Measurements from ENCODE around the gene SMIM44. TPM values are rescaled to one million over a fixed set of nuclear protein-coding genes. Genes with fewer than 3 reads are reported as not detected.

Gene SMIM44
- total and polyA plus RNA-seq, 9 of the 15 experiments (the other 6 are each of a cell fraction or from before 2014, with no cell fraction given) = not detected

GRCh38 chr19:3506384-3507340, 23.4 kb upstream of the SMIM44 start (continued):
- TF ChIP-seq MEF2D (tag; conservative IDR thresholded peaks at IDR 0.05; ENCODE audit: low read depth) = no peak
- TF ChIP-seq BCLAF1 (IDR thresholded peaks at IDR 0.05; ENCODE audit: borderline replicate concordance in 1 of 2, control insufficient read depth in 1 of 2, low read depth in 2 of 2, low read length in 1 of 2) = no peak

GRCh38 chr19:3505598-3506383, 22.6 kb upstream of the SMIM44 start, which contains the start of gene FZR1:
Gene FZR1 (plus strand): TSS chr19:3506311. CDS start chr19:3522990, 16,679 bp downstream.
- Histone ChIP-seq H3K9ac (ENCODE audit: insufficient read depth in 1 of 2, low read depth in 2 of 2, low read length in 2 of 2) (peak within 1 kb of the TSS; percentile 91 to 94), H3K27ac (ENCODE audit: extremely low read depth, low read depth, low read length) (peak within 1 kb of the TSS; percentile 92), H3K36me3 (ENCODE audit: control insufficient read depth, insufficient read depth, low read length) (peaks cover 26% of the 10 kb centered on the region; the same call in 2 of the 3 replicates), H3K9me3 (replicated peaks; ENCODE audit: control insufficient read depth, insufficient read depth, low read depth, low read length) (no peaks in the 10 kb centered on the region), H3K27me3 (ENCODE audit: control insufficient read depth in 2 of 2, insufficient read depth in 2 of 2, low read length in 2 of 2) (no peaks in the 10 kb centered on the region), H3K4me1 (replicated peaks in 1 of 2; ENCODE audit: control insufficient read depth in 2 of 2, insufficient read depth in 2 of 2, low read length in 2 of 2) (peaks cover 27 to 68% of the 10 kb centered on the region in 2 experiments; a peak in 4 of 5 replicates), H3K79me2 (ENCODE audit: control insufficient read depth, insufficient read depth, low read length) (peaks cover 49% of the 10 kb centered on the region), H4K20me1 (replicated peaks; ENCODE audit: control insufficient read depth, insufficient read depth, low read length) (peaks cover 29% of the 10 kb centered on the region), H3K9me1 (ENCODE audit: control insufficient read depth, insufficient read depth, low read length) (peaks cover 10% of the 10 kb centered on the region), H3K4me2 (ENCODE audit: insufficient read depth, low read length) (peak within 1 kb of the TSS; percentile 97), H2AFZ (ENCODE audit: low read depth, low read length) (peak within 1 kb of the TSS; percentile 88), H3K4me3 (peak within 1 kb of the TSS; percentile 99)
- BruUV-seq (replicated peaks) = TSS peak; percentile 94
- WGBS (ENCODE audit: insufficient coverage, low coverage, missing lambda C conversion rate) = 2% methylated on average over 63 of the region's 79 CpGs
- POLR2A ChIA-PET = interaction anchor here (0.6 to 0.8 kb wide), 2 partner anchors 71 to 1162 kb away, joined by 4 to 5 read pairs; no protein-coding TSS in a partner anchor
- DNase-seq (ENCODE audit: extremely low read depth in 1 of 4, low spot score in 3 of 4) (peak; percentile 97 to 100 (median 98)), FAIRE-seq (peak; percentile 91), ATAC-seq (peak; percentile 95)
- intact Hi-C loops (cut with micrococcal nuclease) (loop anchor here (1.0 kb wide), 1 partner anchor 15 kb away; no protein-coding TSS in a partner anchor), in situ Hi-C loops (cut with MboI) (no loop called here)
- CTCF ChIA-PET (ENCODE audit: low intra/inter-chr PET ratio) = no interaction called here
- TF ChIP-seq STAT6 (CRISPR knock-in tag; IDR thresholded peaks at IDR 0.05) (peak; percentile 92; the same call in 1 of the 2 replicates), DPF2 (IDR thresholded peaks at IDR 0.05) (peak; percentile 52), ZNF644 (tag; IDR thresholded peaks at IDR 0.05; ENCODE audit: low read depth) (no peak), VEZF1 (CRISPR knock-in tag; IDR thresholded peaks at IDR 0.05) (peak; percentile 83), PHF8 (IDR thresholded peaks at IDR 0.05; ENCODE audit: borderline replicate concordance, low read length) (peak; percentile 63; the same call in 1 of the 2 replicates)

Measured in K562 (cell line).